GM21526 (cell line): ENCODE data around the gene APOBEC2.

Experiments used
- ATAC-seq: cut with Tn5 transposase; IDR thresholded peaks from one replicate; pipeline ENCODE4 v1.9.1; 2021; ENCODE audit warnings: moderate library complexity; ENCODE audit not compliant: unreplicated experiment, low FRiP score

The APOBEC2 gene

GRCh38 chr6:41079080-41079479 lies 26.1 kb downstream of the APOBEC2 start:
- no peak for ATAC-seq

GRCh38 chr6:41080621-41081020 lies 27.6 kb downstream of the APOBEC2 start:
- no peak for ATAC-seq

- no peak for ATAC-seq
Observed at GRCh38 chr6:41083072-41083471, 30.1 kb downstream of the APOBEC2 start.

GRCh38 chr6:41085182-41085581 lies 32.2 kb downstream of the APOBEC2 start:
- no peak for ATAC-seq

- no peak for ATAC-seq
Observed at GRCh38 chr6:41088451-41088850, 35.4 kb downstream of the APOBEC2 start.

GRCh38 chr6:41090841-41091761 lies 38.1 kb downstream of the APOBEC2 start:
- ATAC-seq, result no peak

GRCh38 chr6:41092421-41093140 lies 39.6 kb downstream of the APOBEC2 start:
- no peak for ATAC-seq

GRCh38 chr6:41093729-41094128 lies 40.7 kb downstream of the APOBEC2 start:
- no peak for ATAC-seq

- ATAC-seq, result no peak
Observed at GRCh38 chr6:41097467-41098090, 44.6 kb downstream of the APOBEC2 start.

GRCh38 chr6:41098366-41098765 lies 45.4 kb downstream of the APOBEC2 start:
- ATAC-seq, result no peak

- ATAC-seq, result no peak
Observed at GRCh38 chr6:41100871-41101287, 47.9 kb downstream of the APOBEC2 start.

GRCh38 chr6:41103847-41104246 lies 50.8 kb downstream of the APOBEC2 start:
- ATAC-seq, result no peak

GRCh38 chr6:41111017-41111416 lies 58.0 kb downstream of the APOBEC2 start:
- ATAC-seq, result no peak
